ENCODE data around the gene PRKN.

DNA sequence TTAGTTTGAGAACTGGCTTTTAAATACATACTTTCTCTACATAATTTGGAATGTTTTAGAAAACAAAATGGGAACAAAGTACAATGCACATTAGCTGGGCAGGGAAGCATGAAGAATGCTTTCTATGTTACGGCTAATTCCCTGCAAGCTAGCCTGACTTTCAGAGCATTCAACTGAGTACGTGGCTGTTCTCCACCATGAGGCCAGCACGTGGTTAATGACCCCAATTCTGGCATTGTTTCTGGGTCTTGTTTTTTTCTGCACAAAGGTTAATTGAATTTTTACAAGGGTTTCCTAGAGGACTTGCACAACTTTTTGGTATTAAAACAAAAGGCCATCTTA is 1245.1 kb downstream of the PRKN start:
- TF ChIP-seq, protein P1, sequence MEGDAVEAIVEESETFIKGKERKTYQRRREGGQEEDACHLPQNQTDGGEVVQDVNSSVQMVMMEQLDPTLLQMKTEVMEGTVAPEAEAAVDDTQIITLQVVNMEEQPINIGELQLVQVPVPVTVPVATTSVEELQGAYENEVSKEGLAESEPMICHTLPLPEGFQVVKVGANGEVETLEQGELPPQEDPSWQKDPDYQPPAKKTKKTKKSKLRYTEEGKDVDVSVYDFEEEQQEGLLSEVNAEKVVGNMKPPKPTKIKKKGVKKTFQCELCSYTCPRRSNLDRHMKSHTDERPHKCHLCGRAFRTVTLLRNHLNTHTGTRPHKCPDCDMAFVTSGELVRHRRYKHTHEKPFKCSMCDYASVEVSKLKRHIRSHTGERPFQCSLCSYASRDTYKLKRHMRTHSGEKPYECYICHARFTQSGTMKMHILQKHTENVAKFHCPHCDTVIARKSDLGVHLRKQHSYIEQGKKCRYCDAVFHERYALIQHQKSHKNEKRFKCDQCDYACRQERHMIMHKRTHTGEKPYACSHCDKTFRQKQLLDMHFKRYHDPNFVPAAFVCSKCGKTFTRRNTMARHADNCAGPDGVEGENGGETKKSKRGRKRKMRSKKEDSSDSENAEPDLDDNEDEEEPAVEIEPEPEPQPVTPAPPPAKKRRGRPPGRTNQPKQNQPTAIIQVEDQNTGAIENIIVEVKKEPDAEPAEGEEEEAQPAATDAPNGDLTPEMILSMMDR (IDR thresholded peaks at IDR 0.05) = no peak
- no peak for TF ChIP-seq EP300 (IDR thresholded peaks at IDR 0.05; ENCODE audit: low read depth)
- no peak for TF ChIP-seq POLR2AphosphoS5 (IDR thresholded peaks at IDR 0.05)
